K562 (cell line): ENCODE data around the gene ERCC3. TPM values are rescaled to one million over a fixed set of nuclear protein-coding genes. Genes with fewer than 3 reads are reported as not detected.

Experiments used
- ATAC-seq: fragments of 200-7000 bp; cut with Tn5 transposase; 3 replicates; pipeline ENCODE4 v1.9.1; 2020; ENCODE audit warnings: moderate library complexity
- BruUV-seq: library from RNA; stranded (reverse); fragments of 400-500 nt; replicated peaks from 2 replicates; lab custom pipeline; 2021; lab: Mats Ljungman, UMichigan
- CTCF ChIA-PET: fragments of 300-600 bp; formaldehyde crosslinking; extraction: SDS; loops from one replicate; lab custom pipeline; 2021; ENCODE audit warnings: low intra/inter-chr PET ratio; lab: Yijun Ruan, JAX
- POLR2A ChIA-PET: fragments of 300-600, 350-650 bp; sonication (Branson Sonifier 250); formaldehyde crosslinking; extraction: SDS; loops from one replicate; lab custom pipeline; 2021; ENCODE audit warnings: antibody characterized with exemption, inconsistent platforms; lab: Yijun Ruan, JAX
- DNase-seq, 4 experiments: peaks; one replicate each; pipeline versions ENCODE4 v3.0.0 to v3.0.0-alpha.2; 2011 to 2018; ENCODE audit warnings: low spot score in 3 of 4, mixed read lengths in 3 of 4; ENCODE audit errors: extremely low read depth in 1 of 4
- FAIRE-seq: peaks from 2 replicates; lab custom pipeline; 2011; peaks lifted over from hg19 to GRCh38; lab: Jason Lieb, UNC
- H2AFZ ChIP-seq: 2 replicates; pipeline ENCODE4 v1.6.0; 2011; ENCODE audit warnings: low read depth, low read length, control low read depth, inconsistent platforms
- H3K27ac ChIP-seq: fragments of 200-600 bp; 3 replicates; pipeline ENCODE4 v1.8.0; 2011; ENCODE audit warnings: low read depth, mild to moderate bottlenecking, control low read depth, inconsistent platforms, low read length, moderate library complexity, mixed read lengths; ENCODE audit errors: extremely low read depth
- H3K27me3 ChIP-seq, 2 experiments: fragments of 300-600 bp in 1 of 2; 2 replicates in 1 of 2; 3 replicates in 1 of 2; pipeline versions ENCODE4 v1.6.0 to v1.8.0; 2011; ENCODE audit warnings: inconsistent platforms in 2 of 2, low read length in 2 of 2, mild to moderate bottlenecking in 1 of 2, mixed read lengths in 1 of 2, moderate library complexity in 1 of 2; ENCODE audit not compliant: control insufficient read depth in 2 of 2, insufficient read depth in 2 of 2
- H3K36me3 ChIP-seq: fragments of 300-600 bp; 3 replicates; pipeline ENCODE4 v1.8.0; 2011; ENCODE audit warnings: mild to moderate bottlenecking, low read length, inconsistent platforms; ENCODE audit not compliant: control insufficient read depth, insufficient read depth
- H3K4me1 ChIP-seq, 2 experiments: fragments of 200-600 bp in 1 of 2; replicated peaks in 1 of 2; 2 replicates in 1 of 2; 3 replicates in 1 of 2; pipeline versions ENCODE4 v1.5.1 to v1.8.0; 2011; ENCODE audit warnings: inconsistent platforms in 2 of 2, low read length in 2 of 2, mild to moderate bottlenecking in 1 of 2, mixed read lengths in 1 of 2, moderate library complexity in 1 of 2; ENCODE audit not compliant: control insufficient read depth in 2 of 2, insufficient read depth in 2 of 2
- H3K4me2 ChIP-seq: 2 replicates; pipeline ENCODE4 v1.6.1; 2011; ENCODE audit warnings: low read length, control low read depth, inconsistent platforms, mixed read lengths; ENCODE audit not compliant: insufficient read depth
- H3K4me3 ChIP-seq: fragments of 200-600 bp; sonication (generic), shearing (Covaris generic); 2 replicates; pipeline ENCODE4 v1.5.1; 2016; ENCODE audit warnings: control low read depth, inconsistent platforms
- H3K79me2 ChIP-seq: fragments of 200-600 bp; 3 replicates; pipeline ENCODE4 v1.8.0; 2011; ENCODE audit warnings: low read length, inconsistent platforms; ENCODE audit not compliant: control insufficient read depth, insufficient read depth
- H3K9ac ChIP-seq, 2 experiments: 2 replicates each; pipeline versions ENCODE4 v1.6.0 to v1.6.1; 2011; ENCODE audit warnings: low read depth in 2 of 2, low read length in 2 of 2, control low read depth in 1 of 2, inconsistent platforms in 1 of 2, mild to moderate bottlenecking in 1 of 2, mixed read lengths in 1 of 2; ENCODE audit not compliant: insufficient read depth in 1 of 2
- H3K9me1 ChIP-seq: one replicate; pipeline ENCODE4 v1.6.0; 2011; ENCODE audit warnings: inconsistent platforms, mild to moderate bottlenecking, low read length, moderate library complexity; ENCODE audit not compliant: control insufficient read depth, insufficient read depth
- H3K9me3 ChIP-seq: replicated peaks from 2 replicates; pipeline ENCODE4 v1.5.1; 2011; ENCODE audit warnings: low read depth, low read length, inconsistent platforms; ENCODE audit not compliant: control insufficient read depth, insufficient read depth
- H4K20me1 ChIP-seq: replicated peaks from 2 replicates; pipeline ENCODE4 v1.6.1; 2011; ENCODE audit warnings: low read length, inconsistent platforms, mixed read lengths; ENCODE audit not compliant: control insufficient read depth, insufficient read depth
- ATF4 ChIP-seq: fragments of 450-650 bp; formaldehyde crosslinking; IDR thresholded peaks from 2 replicates; pipeline ENCODE4 v1.4.0; 2022; ENCODE audit warnings: mild to moderate bottlenecking, moderate library complexity
- CHD1 ChIP-seq: fragments of 200-600 bp; sonication (generic); IDR thresholded peaks from one replicate; pipeline ENCODE4 v1.6.1; 2012; ENCODE audit warnings: mild to moderate bottlenecking, moderate library complexity, low read length, inconsistent platforms
- EP300 ChIP-seq: IDR thresholded peaks from 2 replicates; pipeline ENCODE4 v1.6.1; 2012; ENCODE audit warnings: low read length, improper control_type of control experiment
- ERF ChIP-seq: fragments of 450-650 bp; formaldehyde crosslinking; IDR thresholded peaks from 2 replicates; pipeline ENCODE4 v1.4.0; 2020; ENCODE audit warnings: mild to moderate bottlenecking, mixed read lengths
- HDGF ChIP-seq: fragments of 450-650 bp; IDR thresholded peaks from 2 replicates; pipeline ENCODE4 v1.6.1; 2016
- RFX7 ChIP-seq: fragments of 250-450 bp; sonication (Bioruptor Pico); IDR thresholded peaks from 2 replicates; pipeline ENCODE4 v1.5.1; 2021; ENCODE audit warnings: mild to moderate bottlenecking
- SOX6 ChIP-seq: fragments of 450-650 bp; IDR thresholded peaks from 2 replicates; pipeline ENCODE4 v1.6.1; 2014; ENCODE audit warnings: mild to moderate bottlenecking
- SREBF1 ChIP-seq: fragments of 150-350 bp; IDR thresholded peaks from 2 replicates; pipeline ENCODE4 v1.6.1; 2014; ENCODE audit warnings: antibody characterized with exemption, low read depth, low read length, borderline replicate concordance
- WHSC1 ChIP-seq: IDR thresholded peaks from one replicate; pipeline ENCODE4 v1.6.1; 2012; ENCODE audit warnings: low read length, control low read depth, inconsistent platforms
- XRCC3 ChIP-seq: fragments of 450-650 bp; IDR thresholded peaks from 2 replicates; pipeline ENCODE4 v1.6.1; 2017; ENCODE audit warnings: mild to moderate bottlenecking, moderate library complexity
- ZNF175 ChIP-seq: fragments of 200-800 bp; sonication (Bioruptor generic); IDR thresholded peaks from 2 replicates; pipeline ENCODE4 v1.6.1; 2016; ENCODE audit warnings: low read depth, mild to moderate bottlenecking, missing genetic modification characterization, missing compliant biosample characterization
- ZNF318 ChIP-seq, 2 experiments: fragments of 450-650 bp; IDR thresholded peaks; 2 replicates each; pipeline ENCODE4 v1.6.1; 2016; ENCODE audit warnings: mild to moderate bottlenecking in 2 of 2, borderline replicate concordance in 1 of 2, low read depth in 1 of 2, moderate library complexity in 1 of 2
- ZNF766 ChIP-seq: fragments of 200-800 bp; sonication (Bioruptor generic); conservative IDR thresholded peaks from 2 replicates; pipeline ENCODE4 v1.6.1; 2016; ENCODE audit warnings: missing genetic modification characterization, missing compliant biosample characterization
- WGBS: fragments of 100-300 bp; shearing (Covaris generic); methylation state at CpG from one replicate; pipeline ENCODE4 v1.1.6; 2016; ENCODE audit warnings: low coverage, mixed read lengths; ENCODE audit not compliant: insufficient coverage; ENCODE audit errors: missing lambda C conversion rate; 5-methylcytosine and 5-hydroxymethylcytosine counted together
- in situ Hi-C: fragments of 300-500 bp; cut with MboI; formaldehyde crosslinking; loops from 4 replicates; pipeline ENCODE4 v1.15.0; 2018; ENCODE audit warnings: inconsistent platforms, mixed read lengths
- intact Hi-C: fragments of 100-400 bp; cut with micrococcal nuclease; formaldehyde crosslinking; loops from 2 replicates; pipeline ENCODE4 v1.14.2; 2022
- polyA plus RNA-seq, 8 experiments: library from polyadenylated mRNA; depleted of rRNA in 4 of 8; stranded (reverse) in 5 of 8; unstranded in 3 of 8; fragments of >200 nt; fragmentation: Nextera tagmentation in 2 of 8; fragmentation: Illumina TruSeq in 1 of 8; extraction: Ambion mirVana in 2 of 8; extraction: Trizol in 1 of 8; gene quantifications; 2 replicates each; pipeline versions ENCODE4 v1.2.1 to v1.2.3, GENCODE V29; 2011 to 2014; ENCODE audit warnings: inconsistent platforms in 1 of 8, missing spikeins in 1 of 8
- total RNA-seq, 7 experiments: library from RNA; depleted of rRNA in 6 of 7; stranded (reverse); fragments of >200 nt in 6 of 7; fragmentation: Illumina TruSeq in 2 of 7; extraction: Trizol in 2 of 7; gene quantifications; 2 replicates each; pipeline versions ENCODE4 v1.2.1 to v1.2.3, GENCODE V29; 2011 to 2021; ENCODE audit warnings: low replicate concordance in 1 of 7

The ERCC3 gene
- total and polyA plus RNA-seq, 9 of the 15 experiments (the other 6 are each of a cell fraction or from before 2014, with no cell fraction given) = 17.9 to 61.5 (median 43.1) TPM

- Histone ChIP-seq H3K79me2 (no peaks in the 10 kb centered on the region; the same call in 2 of the 3 replicates), H3K9ac (no peak overlapping the region), H3K27ac (no peak overlapping the region), H2AFZ (no peak overlapping the region), H3K4me3 (no peak overlapping the region), H3K36me3 (peaks cover 92% of the 10 kb centered on the region), H4K20me1 (0 out of 2 replicates have a peak, but pooled peaks cover 2% of the 10 kb centered on the region), H3K4me2 (no peak overlapping the region), H3K27me3 (no peaks in the 10 kb centered on the region), H3K9me3 (no peaks in the 10 kb centered on the region), H3K4me1 (no peaks in the 10 kb centered on the region), H3K9me1 (no peaks in the 10 kb centered on the region)
- in situ Hi-C loops (no loop called here), intact Hi-C loops (no loop called here)
- FAIRE-seq (no peak), ATAC-seq (no peak), DNase-seq (no peak)
- ChIA-PET CTCF (no interaction called here), POLR2A (interaction anchor here (1.6 kb wide), 1 partner anchor 9 kb away, joined by 7 read pairs; no protein-coding TSS in a partner anchor)
- 79% methylated on average over 2 of the region's 2 CpGs for WGBS
- no TSS peak for BruUV-seq
- no peak for TF ChIP-seq ZNF175 (CRISPR knock-in tag)
- TF ChIP-seq SREBF1 = no peak
- TF ChIP-seq ERF (CRISPR knock-in tag) = no peak
- no peak for TF ChIP-seq HDGF
- TF ChIP-seq EP300 = no peak
- TF ChIP-seq ZNF766 (CRISPR knock-in tag) = no peak
- no peak for TF ChIP-seq CHD1
- no peak for TF ChIP-seq SOX6
- no peak for TF ChIP-seq ATF4 (CRISPR knock-in tag)
- no peak for TF ChIP-seq XRCC3
- TF ChIP-seq RFX7 (CRISPR knock-in tag) = no peak
- no peak for TF ChIP-seq ZNF318 (IDR thresholded peaks at IDR 0.05; ENCODE audit: borderline replicate concordance in 1 of 2, low read depth in 1 of 2)
- TF ChIP-seq WHSC1 = no peak
Observed at GRCh38 chr2:127280693-127281092, 13.3 kb downstream of the ERCC3 start.
